GM23338 (cell line): ENCODE measurements around the gene NUP153.

Experiments used
- EZH2 ChIP-seq: fragments of 200-600 bp; sonication (generic); IDR thresholded peaks from one replicate; pipeline ENCODE4 v1.8.0; 2017; ENCODE audit warnings: antibody characterized with exemption, mild to moderate bottlenecking, low read depth; ENCODE audit not compliant: unreplicated experiment
- EZH2phosphoT487 ChIP-seq: fragments of 200-600 bp; sonication (generic); IDR thresholded peaks from one replicate; pipeline ENCODE4 v1.8.1; 2018; ENCODE audit warnings: antibody characterized with exemption; ENCODE audit not compliant: unreplicated experiment
- POLR2AphosphoS5 ChIP-seq: IDR thresholded peaks from 2 replicates; pipeline ENCODE4 v1.6.1; 2016; ENCODE audit warnings: antibody characterized with exemption, low read depth
- STAT1 ChIP-seq: IDR thresholded peaks from one replicate; pipeline ENCODE4 v1.6.1; 2016; ENCODE audit warnings: antibody characterized with exemption; ENCODE audit not compliant: unreplicated experiment
- TF ChIP-seq, protein P1 (sequence below), 2 experiments: fragments of 200-600 bp in 1 of 2; sonication (generic) in 1 of 2; conservative IDR thresholded peaks; 2 replicates each; pipeline versions ENCODE4 v1.5.1 to v1.6.1; 2016 to 2017; ENCODE audit warnings: antibody characterized with exemption in 2 of 2, low read depth in 2 of 2, mild to moderate bottlenecking in 2 of 2, moderate library complexity in 1 of 2
- TF ChIP-seq, protein P2 (sequence below): IDR thresholded peaks from one replicate; pipeline ENCODE4 v1.6.1; 2018; ENCODE audit warnings: antibody characterized with exemption; ENCODE audit not compliant: unreplicated experiment

DNA sequence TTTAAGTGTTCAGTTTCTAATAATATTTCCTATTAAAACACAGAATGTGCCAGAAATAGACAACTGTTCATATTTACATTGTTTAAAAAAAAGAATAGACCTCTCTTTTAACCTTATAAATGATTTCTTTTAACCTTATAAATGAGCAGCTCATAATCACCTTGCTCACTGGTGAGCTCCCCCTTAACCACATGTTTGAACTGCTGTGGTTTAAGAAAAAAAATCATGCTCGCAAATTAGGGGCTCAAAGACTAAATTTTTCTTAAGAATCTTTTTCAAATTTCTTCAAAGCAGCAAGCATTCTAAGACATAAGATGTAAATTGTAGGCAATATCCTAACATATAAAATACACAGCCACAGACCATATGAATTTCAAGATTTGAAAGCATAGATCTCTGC lies 73.8 kb downstream of the NUP153 start:
- TF ChIP-seq, protein P1, sequence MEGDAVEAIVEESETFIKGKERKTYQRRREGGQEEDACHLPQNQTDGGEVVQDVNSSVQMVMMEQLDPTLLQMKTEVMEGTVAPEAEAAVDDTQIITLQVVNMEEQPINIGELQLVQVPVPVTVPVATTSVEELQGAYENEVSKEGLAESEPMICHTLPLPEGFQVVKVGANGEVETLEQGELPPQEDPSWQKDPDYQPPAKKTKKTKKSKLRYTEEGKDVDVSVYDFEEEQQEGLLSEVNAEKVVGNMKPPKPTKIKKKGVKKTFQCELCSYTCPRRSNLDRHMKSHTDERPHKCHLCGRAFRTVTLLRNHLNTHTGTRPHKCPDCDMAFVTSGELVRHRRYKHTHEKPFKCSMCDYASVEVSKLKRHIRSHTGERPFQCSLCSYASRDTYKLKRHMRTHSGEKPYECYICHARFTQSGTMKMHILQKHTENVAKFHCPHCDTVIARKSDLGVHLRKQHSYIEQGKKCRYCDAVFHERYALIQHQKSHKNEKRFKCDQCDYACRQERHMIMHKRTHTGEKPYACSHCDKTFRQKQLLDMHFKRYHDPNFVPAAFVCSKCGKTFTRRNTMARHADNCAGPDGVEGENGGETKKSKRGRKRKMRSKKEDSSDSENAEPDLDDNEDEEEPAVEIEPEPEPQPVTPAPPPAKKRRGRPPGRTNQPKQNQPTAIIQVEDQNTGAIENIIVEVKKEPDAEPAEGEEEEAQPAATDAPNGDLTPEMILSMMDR (conservative IDR thresholded peaks at IDR 0.05; ENCODE audit: low read depth in 2 of 2): no peak
- TF ChIP-seq EZH2 (no peak), EZH2phosphoT487 (no peak), STAT1 (no peak), POLR2AphosphoS5 (no peak)
- TF ChIP-seq, protein P2, sequence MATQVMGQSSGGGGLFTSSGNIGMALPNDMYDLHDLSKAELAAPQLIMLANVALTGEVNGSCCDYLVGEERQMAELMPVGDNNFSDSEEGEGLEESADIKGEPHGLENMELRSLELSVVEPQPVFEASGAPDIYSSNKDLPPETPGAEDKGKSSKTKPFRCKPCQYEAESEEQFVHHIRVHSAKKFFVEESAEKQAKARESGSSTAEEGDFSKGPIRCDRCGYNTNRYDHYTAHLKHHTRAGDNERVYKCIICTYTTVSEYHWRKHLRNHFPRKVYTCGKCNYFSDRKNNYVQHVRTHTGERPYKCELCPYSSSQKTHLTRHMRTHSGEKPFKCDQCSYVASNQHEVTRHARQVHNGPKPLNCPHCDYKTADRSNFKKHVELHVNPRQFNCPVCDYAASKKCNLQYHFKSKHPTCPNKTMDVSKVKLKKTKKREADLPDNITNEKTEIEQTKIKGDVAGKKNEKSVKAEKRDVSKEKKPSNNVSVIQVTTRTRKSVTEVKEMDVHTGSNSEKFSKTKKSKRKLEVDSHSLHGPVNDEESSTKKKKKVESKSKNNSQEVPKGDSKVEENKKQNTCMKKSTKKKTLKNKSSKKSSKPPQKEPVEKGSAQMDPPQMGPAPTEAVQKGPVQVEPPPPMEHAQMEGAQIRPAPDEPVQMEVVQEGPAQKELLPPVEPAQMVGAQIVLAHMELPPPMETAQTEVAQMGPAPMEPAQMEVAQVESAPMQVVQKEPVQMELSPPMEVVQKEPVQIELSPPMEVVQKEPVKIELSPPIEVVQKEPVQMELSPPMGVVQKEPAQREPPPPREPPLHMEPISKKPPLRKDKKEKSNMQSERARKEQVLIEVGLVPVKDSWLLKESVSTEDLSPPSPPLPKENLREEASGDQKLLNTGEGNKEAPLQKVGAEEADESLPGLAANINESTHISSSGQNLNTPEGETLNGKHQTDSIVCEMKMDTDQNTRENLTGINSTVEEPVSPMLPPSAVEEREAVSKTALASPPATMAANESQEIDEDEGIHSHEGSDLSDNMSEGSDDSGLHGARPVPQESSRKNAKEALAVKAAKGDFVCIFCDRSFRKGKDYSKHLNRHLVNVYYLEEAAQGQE: no peak
